HG02588 (cell line): ENCODE data around the gene BICDL1.

ENCODE experiments used
- ATAC-seq: cut with Tn5 transposase; IDR thresholded peaks from one replicate; pipeline ENCODE4 v1.9.1; 2021; ENCODE audit warnings: mild to moderate bottlenecking, moderate library complexity; ENCODE audit not compliant: unreplicated experiment

BICDL1 gene

GRCh38 chr12:120121766-120122293 lies 132.8 kb downstream of the BICDL1 start:
- peak; percentile 34 for ATAC-seq

- ATAC-seq = no peak
Measured at GRCh38 chr12:120125029-120125428, 136.0 kb downstream of the BICDL1 start.

- no peak for ATAC-seq
Measured at GRCh38 chr12:120125792-120126634, 137.0 kb downstream of the BICDL1 start.

- ATAC-seq = no peak
Measured at GRCh38 chr12:120126635-120127005, 137.6 kb downstream of the BICDL1 start.

- ATAC-seq = no peak
Measured at GRCh38 chr12:120130011-120130410, 141.0 kb downstream of the BICDL1 start.

- no peak for ATAC-seq
Measured at GRCh38 chr12:120131116-120131515, 142.1 kb downstream of the BICDL1 start.

- ATAC-seq = peak; percentile 3
Measured at GRCh38 chr12:120132054-120132836, 143.2 kb downstream of the BICDL1 start.

GRCh38 chr12:120132863-120133385 lies 143.9 kb downstream of the BICDL1 start:
- ATAC-seq = peak; percentile 90

GRCh38 chr12:120134307-120134980 lies 145.4 kb downstream of the BICDL1 start:
- ATAC-seq = no peak

- ATAC-seq = no peak
Measured at GRCh38 chr12:120136093-120136770, 147.2 kb downstream of the BICDL1 start.

- ATAC-seq = no peak
Measured at GRCh38 chr12:120137833-120138232, 148.8 kb downstream of the BICDL1 start.

- ATAC-seq = no peak
Measured at GRCh38 chr12:120138366-120138765, 149.3 kb downstream of the BICDL1 start.

- ATAC-seq = no peak
Measured at GRCh38 chr12:120139958-120140357, 150.9 kb downstream of the BICDL1 start.

GRCh38 chr12:120140603-120141002 lies 151.6 kb downstream of the BICDL1 start:
- no peak for ATAC-seq

GRCh38 chr12:120141336-120141735 lies 152.3 kb downstream of the BICDL1 start:
- no peak for ATAC-seq

- ATAC-seq = no peak
Measured at GRCh38 chr12:120142231-120142877, 153.3 kb downstream of the BICDL1 start.
